Type B pancreatic cell (in vitro differentiated cells): ENCODE results near the gene CD209. TPM values are rescaled to one million over a fixed set of nuclear protein-coding genes. Genes with fewer than 3 reads are reported as not detected.

Experiments used
- DNase-seq: peaks from one replicate; pipeline ENCODE4 v3.0.0; 2021; ENCODE audit warnings: mixed read lengths; ENCODE audit not compliant: unreplicated experiment; ENCODE audit errors: extremely low spot score
- H3K27ac Mint-ChIP-seq: 2 replicates; pipeline ENCODE4 v1.8.0; 2021; ENCODE audit warnings: mild to moderate bottlenecking, mixed read lengths
- H3K27me3 Mint-ChIP-seq: 2 replicates; pipeline ENCODE4 v1.8.0; 2021; ENCODE audit warnings: mixed read lengths
- H3K36me3 Mint-ChIP-seq: 2 replicates; pipeline ENCODE4 v1.8.0; 2021; ENCODE audit warnings: mixed read lengths
- H3K4me1 Mint-ChIP-seq: one replicate; pipeline ENCODE4 v1.8.0; 2021; ENCODE audit warnings: mixed read lengths; ENCODE audit not compliant: unreplicated experiment
- H3K4me3 Mint-ChIP-seq: 2 replicates; pipeline ENCODE4 v1.8.0; 2021; ENCODE audit warnings: mild to moderate bottlenecking, mixed read lengths
- H3K9me3 Mint-ChIP-seq: 2 replicates; pipeline ENCODE4 v1.8.0; 2021; ENCODE audit warnings: mixed read lengths
- CTCF ChIP-seq: fragments of 200-600 bp; sonication (generic); conservative IDR thresholded peaks from 2 replicates; pipeline ENCODE4 v1.5.0; 2021; ENCODE audit warnings: antibody characterized with exemption, mild to moderate bottlenecking
- total RNA-seq: library from RNA; stranded (reverse); gene quantifications from 2 replicates; pipeline ENCODE4 v1.2.1, GENCODE V29; 2021; ENCODE audit warnings: low replicate concordance

Gene CD209
- total RNA-seq, 1 donor from 2014 or later = not detected

GRCh38 chr19:7698583-7698982, 48.8 kb downstream of the CD209 start:
- H3K27ac Mint-ChIP-seq = no peak overlapping the region
- H3K9me3 Mint-ChIP-seq = no peaks in the 10 kb centered on the region
- no peaks in the 10 kb centered on the region for H3K36me3 Mint-ChIP-seq
- H3K4me3 Mint-ChIP-seq = no peak overlapping the region
- no peaks in the 10 kb centered on the region for H3K4me1 Mint-ChIP-seq
- peaks cover 24% of the 10 kb centered on the region for H3K27me3 Mint-ChIP-seq
- no peak for TF ChIP-seq CTCF
- no peak for DNase-seq

GRCh38 chr19:7697721-7698287, 49.5 kb downstream of the CD209 start:
- Mint-ChIP-seq H3K36me3 (no peaks in the 10 kb centered on the region), H3K9me3 (no peaks in the 10 kb centered on the region), H3K27me3 (peaks cover 23% of the 10 kb centered on the region), H3K27ac (no peak overlapping the region), H3K4me3 (no peak overlapping the region), H3K4me1 (no peaks in the 10 kb centered on the region)
- no peak for DNase-seq
- no peak for TF ChIP-seq CTCF

DNA sequence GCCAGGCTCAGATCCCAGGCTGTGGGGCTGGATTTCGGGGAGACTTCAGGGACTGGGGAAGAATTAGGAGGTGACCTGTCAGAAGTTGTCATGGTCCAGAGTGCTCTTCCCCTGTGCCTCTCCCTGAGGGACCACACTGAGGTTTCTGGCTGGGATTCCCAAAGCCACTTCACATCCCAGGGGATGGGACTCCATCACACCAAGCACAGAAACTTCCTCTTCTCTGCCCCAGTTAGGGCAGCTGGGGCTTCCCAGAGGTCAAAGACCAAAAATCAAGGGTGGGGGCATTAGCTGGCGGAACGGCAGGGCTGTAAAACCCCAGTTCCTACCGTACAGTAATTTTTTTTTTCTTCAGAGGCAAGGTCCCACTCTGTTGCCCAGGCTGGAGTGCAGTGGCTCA, 52.8 kb downstream of the CD209 start:
- TF ChIP-seq CTCF = no peak
- Mint-ChIP-seq H3K36me3 (no peaks in the 10 kb centered on the region), H3K4me1 (no peaks in the 10 kb centered on the region), H3K9me3 (no peaks in the 10 kb centered on the region), H3K4me3 (no peak overlapping the region), H3K27me3 (peaks cover 11% of the 10 kb centered on the region), H3K27ac (no peak overlapping the region)
- no peak for DNase-seq

GRCh38 chr19:7692417-7693088, 54.8 kb downstream of the CD209 start:
- Mint-ChIP-seq H3K27me3 (peaks cover 5% of the 10 kb centered on the region), H3K36me3 (no peaks in the 10 kb centered on the region), H3K9me3 (no peaks in the 10 kb centered on the region), H3K27ac (no peak overlapping the region), H3K4me3 (no peak overlapping the region), H3K4me1 (no peaks in the 10 kb centered on the region)
- TF ChIP-seq CTCF = no peak
- no peak for DNase-seq

- no peak overlapping the region for H3K4me3 Mint-ChIP-seq
- H3K27ac Mint-ChIP-seq = no peak overlapping the region
- H3K36me3 Mint-ChIP-seq = no peaks in the 10 kb centered on the region
- peaks cover 4% of the 10 kb centered on the region for H3K27me3 Mint-ChIP-seq
- TF ChIP-seq CTCF = no peak
- H3K4me1 Mint-ChIP-seq = no peaks in the 10 kb centered on the region
- no peaks in the 10 kb centered on the region for H3K9me3 Mint-ChIP-seq
- no peak for DNase-seq
Observed at GRCh38 chr19:7691497-7691896, 55.8 kb downstream of the CD209 start.
